Stimulated activated CD8-positive, alpha-beta memory T cell treated with anti-CD3 and anti-CD28 coated beads, Interleukin-12 subunit alpha, Interleukin-12 subunit beta, amount 100 ng/mL, for 4 hours (primary cell): Measurements from ENCODE around the gene ERICH4.
A peak's percentile ranks its signal among the peaks of the same experiment; 100 is the strongest.
"Not testable (repeated sequence)": the region's sequence is repeated elsewhere in the genome, so short reads cannot be mapped to it uniquely, and the experiment has no call there.

ENCODE experiments used
- DNase-seq: peaks from one replicate; pipeline ENCODE4 v3.0.0-alpha.2; 2020; ENCODE audit warnings: low read depth

Gene ERICH4

GRCh38 chr19:41435936-41436673 lies 6.9 kb upstream of the ERICH4 start:
- DNase-seq = no peak

DNA sequence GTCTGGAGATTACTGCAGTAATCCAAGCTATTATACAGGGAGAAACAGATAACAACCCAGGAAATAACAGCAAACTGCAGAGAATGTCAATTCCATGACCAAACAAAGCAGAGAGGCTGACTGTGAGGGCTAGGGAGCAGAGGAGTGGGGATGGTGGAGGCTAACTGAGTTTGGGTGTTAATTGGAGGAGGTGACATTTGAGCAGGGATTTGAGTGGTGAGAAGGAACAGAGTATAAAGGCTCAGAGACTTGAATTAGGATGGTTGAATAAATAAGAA lies 6.3 kb upstream of the ERICH4 start:
- DNase-seq = no peak

- no peak for DNase-seq
These were observed 4.9 kb upstream of the ERICH4 start for GRCh38 chr19:41437944-41438574.

- DNase-seq = peak; percentile 82
These were observed 3.3 kb upstream of the ERICH4 start, which contains the start of gene DMAC2 for GRCh38 chr19:41439441-41440222. Gene DMAC2, minus strand, starts transcription at chr19:41439912. Its CDS starts 13 bp downstream, at chr19:41439899.

DNA sequence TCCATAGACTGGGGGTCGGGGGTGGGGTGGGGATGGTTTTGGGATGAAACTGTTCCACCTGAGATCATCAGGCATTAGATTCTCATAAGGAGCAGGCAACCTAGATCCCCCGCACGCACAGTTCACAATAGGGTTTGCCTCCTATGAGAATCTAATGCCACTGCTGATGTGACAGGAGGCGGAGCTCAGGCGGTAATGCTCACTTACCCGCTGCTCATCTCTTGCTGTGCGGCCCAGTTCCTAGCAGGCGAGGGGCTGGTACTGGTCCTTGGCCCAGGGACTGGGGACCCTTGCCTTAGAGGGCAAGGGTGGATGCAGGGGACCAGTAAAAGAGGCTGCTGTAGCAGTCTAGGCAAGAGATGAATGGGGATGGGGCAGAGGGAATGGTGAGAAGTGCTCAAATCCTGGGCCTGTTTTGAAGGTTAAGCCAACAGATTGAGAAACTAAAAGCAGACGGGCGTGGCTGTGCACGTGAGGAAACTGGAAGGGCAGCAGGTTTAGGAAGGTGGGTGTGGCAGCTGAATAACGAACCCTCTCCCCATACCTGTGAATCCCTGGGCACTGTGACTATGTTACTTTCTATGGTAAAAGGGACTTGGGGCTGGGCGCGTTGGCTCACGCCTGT lies 1.5 kb upstream of the ERICH4 start:
- no peak for DNase-seq

- DNase-seq = no peak
These were observed 978 bp downstream of the ERICH4 start for GRCh38 chr19:41443813-41444455.

- no peak for DNase-seq
These were observed 2.6 kb downstream of the ERICH4 start for GRCh38 chr19:41445575-41445974.

DNA sequence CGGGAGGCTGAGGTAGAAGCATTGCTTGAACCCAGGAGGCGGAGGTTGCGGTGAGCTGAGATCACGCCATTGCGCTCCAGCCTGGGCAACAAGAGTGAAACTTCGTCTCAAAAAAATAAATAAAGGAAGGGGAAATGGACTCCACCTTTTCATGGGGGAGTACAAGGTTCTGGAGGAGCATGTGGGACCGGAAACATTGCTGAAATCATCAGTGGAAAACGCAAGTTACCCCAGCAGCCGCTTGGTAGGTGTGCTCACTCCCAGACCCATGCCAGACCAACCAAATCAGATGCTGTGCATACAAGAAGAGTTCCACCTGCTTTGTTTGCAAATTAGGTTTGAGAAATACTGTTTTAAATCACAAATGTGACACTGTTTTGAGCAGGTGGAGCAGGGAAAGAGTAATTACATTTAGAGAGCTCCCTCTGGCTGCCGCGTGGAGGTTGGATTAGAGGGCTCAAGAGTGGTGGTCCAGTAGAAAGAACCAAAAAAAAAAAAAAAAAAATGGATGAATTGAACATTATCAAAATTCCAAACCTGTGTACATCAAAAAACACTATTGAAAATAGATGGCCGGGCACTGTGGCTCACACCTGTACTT lies 4.9 kb downstream of the ERICH4 start:
- DNase-seq = no peak

DNA sequence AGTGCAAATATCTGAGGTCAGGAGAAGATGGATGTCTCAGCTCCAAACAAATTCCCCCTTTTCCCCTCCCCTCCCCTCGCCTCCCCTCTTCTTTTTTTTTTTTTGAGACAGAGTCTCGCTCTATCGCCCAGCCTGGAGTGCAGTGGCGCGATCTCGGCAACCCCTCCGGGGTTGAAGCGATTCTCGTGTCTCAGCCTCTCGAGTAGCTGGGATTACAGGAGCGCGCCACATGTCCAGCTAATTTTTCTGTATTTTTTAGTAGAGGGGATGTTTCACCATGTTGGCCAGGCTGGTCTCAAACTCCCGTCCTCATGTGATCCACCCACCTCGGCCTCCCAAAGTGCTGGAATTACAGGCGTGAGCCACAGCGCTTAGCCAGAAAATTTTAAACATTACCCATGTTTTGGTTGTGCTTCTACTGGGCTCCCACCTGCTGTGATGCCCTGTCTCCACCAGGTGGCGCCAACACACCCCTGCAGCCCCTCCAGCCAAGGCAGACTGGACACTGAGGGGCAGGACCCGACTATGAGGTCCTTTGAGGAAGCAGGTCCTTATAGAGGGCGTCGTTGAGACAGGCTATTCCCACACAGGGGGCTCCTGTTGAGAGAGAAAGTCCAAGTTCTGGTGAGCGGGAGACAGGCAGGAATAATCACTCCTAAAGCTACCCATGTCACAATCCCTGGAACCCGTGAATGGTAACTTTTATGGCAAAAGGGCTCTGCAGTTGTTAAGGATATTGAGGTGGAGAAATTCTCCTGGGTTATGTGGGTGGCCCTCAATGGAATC lies 6.3 kb downstream of the ERICH4 start:
- peak; percentile 52 for DNase-seq

GRCh38 chr19:41449865-41450178 lies 6.9 kb downstream of the ERICH4 start:
- no peak for DNase-seq

DNA sequence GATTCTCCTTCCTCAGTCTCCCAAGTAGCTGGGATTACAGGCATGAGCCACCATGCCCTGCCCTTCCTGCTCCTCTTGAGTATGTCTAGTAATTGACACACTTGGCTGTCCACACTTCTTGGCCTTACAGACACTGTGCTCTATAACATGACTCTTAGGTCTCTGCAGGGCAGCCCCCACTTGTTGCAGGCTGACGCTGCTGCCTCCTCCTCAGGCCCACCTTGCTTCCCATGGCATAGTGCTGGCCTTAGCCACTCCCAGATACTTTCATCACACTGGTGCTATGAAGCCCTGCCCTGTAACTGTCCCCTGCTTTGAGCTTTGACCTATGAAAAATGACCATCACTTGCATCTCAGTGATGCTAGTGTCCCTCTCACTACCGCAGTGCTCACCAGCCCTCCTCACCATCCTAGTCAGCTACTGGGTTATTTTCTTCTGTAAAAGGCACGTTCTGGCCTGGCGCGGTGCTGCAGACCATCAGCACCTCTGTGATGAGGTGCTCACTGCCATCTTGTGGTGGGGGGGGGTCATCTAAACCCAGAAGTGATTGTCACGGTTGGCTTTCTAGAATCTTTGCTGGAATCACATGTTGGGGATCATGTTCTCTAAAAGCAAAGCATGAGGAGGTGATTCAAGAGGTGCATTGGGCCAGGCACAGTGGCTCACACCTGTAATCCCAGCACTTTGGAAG lies 9.8 kb downstream of the ERICH4 start:
- DNase-seq = no peak

- no peak for DNase-seq
These were observed 13.0 kb downstream of the ERICH4 start for GRCh38 chr19:41455936-41456335.

GRCh38 chr19:41456342-41456918 lies 13.5 kb downstream of the ERICH4 start:
- DNase-seq = no peak

DNA sequence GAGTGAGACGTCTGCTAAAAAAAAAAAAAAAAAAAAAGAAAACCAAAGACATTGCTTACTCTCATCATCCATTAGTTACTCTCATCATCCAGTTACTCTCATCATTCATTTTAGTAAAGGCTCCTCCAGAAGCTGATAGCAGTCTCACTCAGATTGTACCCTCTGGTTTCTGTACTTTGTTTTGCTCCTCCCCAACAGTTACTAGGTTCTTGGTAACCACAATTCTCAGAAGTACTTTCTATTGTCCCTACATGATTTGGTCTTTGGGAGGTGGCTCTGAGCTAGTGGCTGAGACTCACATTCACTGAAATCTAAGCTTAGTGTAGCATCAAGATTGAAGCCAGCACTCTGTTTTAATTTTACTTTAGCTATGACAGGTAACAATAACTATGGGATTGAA lies 14.3 kb downstream of the ERICH4 start:
- no peak for DNase-seq

GRCh38 chr19:41462497-41462896 lies 19.5 kb downstream of the ERICH4 start:
- no peak for DNase-seq

DNA sequence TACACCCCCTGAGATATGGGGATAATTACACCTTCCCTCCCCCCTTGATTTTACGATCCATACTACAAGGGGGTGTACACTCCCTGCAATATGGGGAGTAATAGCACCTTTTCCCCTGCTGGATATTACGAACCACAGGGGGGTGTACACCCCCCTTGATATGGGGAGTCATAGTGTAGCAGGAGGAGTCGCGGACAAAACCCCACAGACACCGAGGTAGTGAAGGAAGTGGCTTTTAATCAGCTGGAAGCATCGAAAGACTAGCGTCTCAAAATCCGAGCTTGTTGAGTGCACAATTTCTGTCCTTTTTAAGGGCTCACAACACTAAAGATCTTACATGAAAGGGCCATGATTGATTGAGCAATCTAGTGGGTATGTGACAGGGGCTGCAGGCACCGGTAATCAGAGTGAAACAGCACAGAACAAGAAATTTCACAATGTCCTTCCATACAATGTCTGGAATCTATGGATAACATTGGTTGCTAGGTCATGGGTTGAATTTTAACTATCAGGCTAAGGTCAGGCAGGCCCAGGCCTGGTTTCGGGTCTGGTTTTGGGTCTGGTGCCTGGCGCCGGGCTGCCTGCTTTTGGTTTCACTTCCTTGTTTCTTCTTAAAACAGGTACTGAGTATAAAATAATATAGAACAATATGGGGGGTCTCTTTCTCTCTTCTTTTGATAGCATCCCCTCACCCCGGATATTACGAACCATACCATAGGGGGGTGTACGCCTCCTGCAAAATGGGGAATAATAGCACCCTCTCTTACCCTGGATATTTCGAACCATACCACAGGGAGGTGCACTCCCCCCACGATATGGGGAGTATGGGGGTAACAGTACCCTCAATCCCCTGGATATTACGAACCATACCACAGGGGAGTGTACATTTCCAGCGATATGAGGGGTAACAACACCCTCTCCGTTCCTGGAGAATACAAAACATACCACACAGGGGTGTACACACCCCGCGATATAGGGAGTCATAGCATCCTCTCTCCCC lies 20.6 kb downstream of the ERICH4 start:
- not testable (repeated sequence) for DNase-seq

- no peak for DNase-seq
These were observed 33.6 kb downstream of the ERICH4 start for GRCh38 chr19:41476583-41476982.

DNA sequence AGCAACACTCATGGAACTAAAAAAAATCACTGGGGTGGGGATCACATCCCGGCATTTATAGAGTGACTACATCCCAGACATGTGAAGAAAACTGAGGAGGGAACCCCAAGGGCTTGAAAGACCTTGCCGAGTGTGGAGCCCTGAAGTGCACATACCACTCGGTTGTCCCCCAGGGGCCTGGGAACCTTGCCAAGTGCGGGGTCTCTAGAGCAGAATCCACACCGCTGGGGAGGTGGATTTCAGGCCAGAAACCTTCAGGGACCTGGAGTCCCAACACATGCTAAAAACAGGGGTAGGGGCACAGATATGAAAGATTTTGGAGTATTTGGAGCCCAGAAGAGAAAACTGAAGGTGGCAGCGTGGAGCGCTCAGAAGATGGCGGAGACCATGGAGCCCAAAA lies 35.2 kb downstream of the ERICH4 start:
- DNase-seq = no peak
